ENCODE data around the gene UCK1.

Gene UCK1

GRCh38 chr9:131494296-131494870 lies 36.7 kb downstream of the UCK1 start:
- DNase-seq: no peak

GRCh38 chr9:131492070-131492469 lies 39.0 kb downstream of the UCK1 start:
- no peak for DNase-seq

DNA sequence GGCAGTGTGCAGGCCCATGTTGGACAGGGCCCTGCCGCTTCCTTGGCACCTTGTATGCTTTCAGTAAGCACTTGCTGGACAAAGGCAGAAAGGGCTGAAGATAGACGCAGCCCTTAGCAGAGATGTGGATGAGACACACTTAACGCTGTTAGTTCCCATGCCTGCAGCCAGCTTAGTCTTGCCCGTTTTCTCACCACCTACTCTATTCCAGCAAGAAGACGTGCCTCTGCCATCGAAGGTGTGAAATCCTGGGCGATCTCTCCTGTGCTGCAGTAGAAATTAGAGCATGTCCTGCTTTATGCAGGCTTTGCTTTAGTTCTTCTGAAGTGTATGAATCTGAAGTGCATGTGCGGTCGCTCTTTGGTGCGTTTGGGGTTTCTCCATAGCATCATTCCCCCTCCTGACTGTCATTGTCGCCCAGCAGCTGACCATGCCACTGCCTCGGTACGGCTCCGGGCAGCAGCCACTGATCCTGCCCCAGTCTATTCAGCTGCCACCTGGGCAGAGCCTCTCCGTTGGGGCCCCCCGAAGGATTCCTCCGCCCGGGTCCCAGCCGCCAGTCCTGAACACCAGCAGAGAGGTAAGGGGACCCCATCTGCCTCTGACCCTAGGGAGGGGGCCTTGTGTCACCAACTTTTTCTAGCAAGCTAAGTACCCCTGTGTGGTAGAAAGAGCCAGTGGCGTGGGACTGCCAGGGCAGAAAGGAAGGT lies 39.9 kb downstream of the UCK1 start:
- DNase-seq: no peak

DNA sequence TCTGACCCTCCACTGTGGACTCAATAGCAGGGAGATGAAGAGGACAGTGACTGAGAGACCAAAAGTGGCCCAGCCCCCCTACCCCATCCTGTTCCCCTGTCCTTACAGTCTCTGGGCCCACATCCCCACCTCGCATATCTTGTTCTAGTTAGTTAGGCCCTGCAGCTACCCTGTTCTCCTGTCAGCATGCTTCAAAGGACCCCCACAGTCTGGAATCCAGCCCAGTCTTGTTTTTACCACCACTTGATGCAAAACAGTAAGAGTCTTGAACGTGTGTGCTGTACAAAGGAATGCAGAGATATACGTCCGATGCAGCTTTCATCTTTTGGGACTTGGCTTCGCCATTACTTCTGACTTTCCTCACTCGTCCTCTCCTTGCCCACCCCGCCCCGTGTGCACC lies 40.5 kb downstream of the UCK1 start:
- DNase-seq: no peak

GRCh38 chr9:131487621-131488031 lies 43.4 kb downstream of the UCK1 start:
- DNase-seq: no peak

- DNase-seq: no peak
These were observed 44.1 kb downstream of the UCK1 start for GRCh38 chr9:131487001-131487400.

- DNase-seq: no peak
These were observed 45.2 kb downstream of the UCK1 start for GRCh38 chr9:131485728-131486422.

GRCh38 chr9:131485206-131485605 lies 45.9 kb downstream of the UCK1 start:
- no peak for DNase-seq

DNA sequence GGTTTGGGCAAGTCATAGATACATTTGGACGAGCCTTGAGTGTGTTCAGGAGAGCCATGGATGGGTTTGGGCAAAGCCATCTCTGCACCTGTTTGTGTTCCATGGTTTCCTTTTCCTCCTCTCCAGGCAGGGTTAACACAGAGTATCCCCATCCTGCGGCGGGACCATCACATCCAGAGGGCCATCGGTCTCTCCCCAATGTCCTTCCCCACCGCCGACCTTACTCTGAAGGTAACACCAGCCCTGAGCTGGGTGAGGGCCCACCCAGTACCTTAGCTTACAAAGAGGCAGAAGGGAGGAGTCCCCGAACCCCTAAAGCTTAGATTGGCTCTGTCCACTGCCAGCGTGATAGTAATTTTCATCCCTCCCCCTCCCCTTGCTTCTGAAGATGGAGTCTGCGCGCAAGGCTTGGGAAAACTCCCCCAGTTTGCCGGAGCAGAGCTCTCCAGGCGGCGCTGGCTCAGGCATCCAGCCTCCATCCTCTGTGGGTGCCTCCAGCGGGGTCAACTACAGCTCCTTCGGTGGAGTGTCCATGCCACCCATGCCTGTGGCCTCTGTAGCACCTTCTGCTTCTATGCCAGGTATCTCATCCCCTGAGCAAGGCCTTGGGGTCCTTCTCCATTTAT lies 46.4 kb downstream of the UCK1 start:
- DNase-seq: no peak

GRCh38 chr9:131484051-131484445 lies 47.0 kb downstream of the UCK1 start:
- no peak for DNase-seq

DNA sequence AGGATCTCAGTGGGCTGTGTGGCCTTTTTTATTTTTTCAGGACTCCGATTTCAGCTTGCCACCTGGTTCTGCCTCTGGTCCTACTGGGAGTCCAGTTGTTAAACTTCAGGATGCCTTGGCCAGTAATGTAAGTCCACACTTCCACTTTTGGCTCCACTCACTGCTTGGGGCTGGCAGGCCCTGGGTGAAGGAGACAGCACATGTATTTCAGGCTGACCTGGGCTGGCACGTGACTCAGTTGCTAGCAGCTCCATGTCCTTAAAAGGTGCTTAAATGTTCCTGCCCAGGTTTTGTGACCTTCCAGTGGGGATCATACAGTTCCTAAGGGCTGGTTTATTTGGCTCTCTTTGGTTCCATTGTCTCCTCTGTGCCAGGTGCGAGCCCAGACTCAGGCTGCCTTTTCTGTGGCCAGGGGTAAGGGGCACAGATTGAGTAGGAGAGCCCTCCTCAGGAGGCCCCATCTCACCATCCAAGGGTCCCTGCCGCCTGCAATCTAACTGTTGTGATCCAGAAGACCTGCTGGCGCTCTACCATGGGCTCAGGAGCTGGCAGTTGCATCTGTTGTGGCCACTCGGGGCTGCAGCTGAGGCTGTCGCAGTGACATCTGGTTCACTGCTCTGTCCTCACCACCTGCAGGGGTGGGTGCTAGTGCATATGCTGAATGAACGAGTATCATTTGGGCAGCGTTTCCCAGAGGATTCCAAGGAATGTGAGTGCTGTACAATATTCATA lies 47.6 kb downstream of the UCK1 start:
- no peak for DNase-seq

GRCh38 chr9:131482343-131483006 lies 48.6 kb downstream of the UCK1 start:
- DNase-seq: no peak

DNA sequence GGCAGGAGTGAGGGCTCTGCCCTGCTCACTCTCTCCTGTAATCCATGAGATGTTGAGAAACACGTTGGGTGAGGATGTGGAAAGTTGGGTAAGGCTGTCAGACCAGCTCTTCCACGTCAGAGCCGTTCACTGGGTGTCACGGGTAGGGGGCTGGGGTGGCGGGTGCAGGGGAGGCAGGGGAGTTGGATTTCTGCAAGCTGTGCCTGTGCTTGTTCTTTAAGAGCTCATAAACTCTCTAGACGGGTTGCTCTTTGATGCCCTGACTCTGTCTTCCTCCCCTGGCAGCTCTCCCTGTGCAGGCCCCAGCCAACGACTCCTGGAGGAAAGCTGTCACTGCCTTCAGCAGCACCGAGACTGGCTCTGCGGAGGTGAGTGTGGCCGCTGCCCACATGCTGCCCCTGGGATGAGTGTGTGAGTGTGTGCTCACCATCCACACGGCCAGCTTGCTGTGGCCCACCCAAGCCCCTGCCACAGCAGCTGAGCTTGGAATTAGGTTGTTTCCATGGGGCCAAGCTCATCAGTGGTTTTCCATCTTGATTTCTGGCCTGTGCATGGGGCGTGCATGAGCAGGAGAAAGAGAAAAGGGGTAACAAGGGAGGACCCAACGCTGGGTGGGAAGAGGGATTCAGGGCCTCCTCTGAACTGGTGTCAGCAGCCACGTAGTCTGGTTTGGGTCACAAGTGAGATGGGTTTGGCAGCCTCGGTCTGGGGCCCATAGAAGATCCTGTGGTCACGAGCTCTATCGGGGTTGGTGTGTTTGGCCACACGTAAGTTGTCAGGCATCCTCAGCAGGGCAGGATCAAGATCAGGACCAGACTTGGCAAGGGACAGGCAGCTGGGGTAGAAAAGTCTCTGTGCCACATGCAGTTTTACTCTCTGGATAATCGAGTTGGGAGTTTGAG lies 49.4 kb downstream of the UCK1 start:
- no peak for DNase-seq

- DNase-seq: no peak
These were observed 50.8 kb downstream of the UCK1 start for GRCh38 chr9:131480258-131480657.

DNA sequence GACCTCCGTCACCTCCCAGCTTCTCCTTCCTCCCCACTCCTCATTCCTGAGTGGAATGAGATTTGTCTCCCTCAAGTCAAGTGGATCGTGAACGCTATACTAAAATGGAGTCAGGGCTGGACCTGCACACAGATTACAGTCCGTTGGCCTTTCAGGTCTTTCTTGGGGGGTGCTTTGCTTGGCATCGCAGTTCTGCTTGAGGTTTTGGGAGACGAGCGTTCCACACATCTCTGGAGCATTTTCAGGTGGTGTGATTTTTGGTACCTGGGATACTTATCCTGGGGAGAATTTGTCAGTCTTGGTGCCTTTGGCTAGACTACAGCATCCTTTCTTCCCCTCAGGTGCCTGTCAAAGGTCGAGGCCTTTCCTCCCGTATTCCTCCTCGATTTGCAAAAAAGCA lies 52.2 kb downstream of the UCK1 start:
- DNase-seq: no peak

GRCh38 chr9:131478421-131478868 lies 52.6 kb downstream of the UCK1 start:
- peak; percentile 75 to 76 for DNase-seq

- no peak for DNase-seq
These were observed 53.1 kb downstream of the UCK1 start for GRCh38 chr9:131477816-131478419.

- DNase-seq: no peak
These were observed 53.7 kb downstream of the UCK1 start for GRCh38 chr9:131477367-131477766.

- DNase-seq: no peak
These were observed 54.2 kb downstream of the UCK1 start for GRCh38 chr9:131476777-131477345.

DNA sequence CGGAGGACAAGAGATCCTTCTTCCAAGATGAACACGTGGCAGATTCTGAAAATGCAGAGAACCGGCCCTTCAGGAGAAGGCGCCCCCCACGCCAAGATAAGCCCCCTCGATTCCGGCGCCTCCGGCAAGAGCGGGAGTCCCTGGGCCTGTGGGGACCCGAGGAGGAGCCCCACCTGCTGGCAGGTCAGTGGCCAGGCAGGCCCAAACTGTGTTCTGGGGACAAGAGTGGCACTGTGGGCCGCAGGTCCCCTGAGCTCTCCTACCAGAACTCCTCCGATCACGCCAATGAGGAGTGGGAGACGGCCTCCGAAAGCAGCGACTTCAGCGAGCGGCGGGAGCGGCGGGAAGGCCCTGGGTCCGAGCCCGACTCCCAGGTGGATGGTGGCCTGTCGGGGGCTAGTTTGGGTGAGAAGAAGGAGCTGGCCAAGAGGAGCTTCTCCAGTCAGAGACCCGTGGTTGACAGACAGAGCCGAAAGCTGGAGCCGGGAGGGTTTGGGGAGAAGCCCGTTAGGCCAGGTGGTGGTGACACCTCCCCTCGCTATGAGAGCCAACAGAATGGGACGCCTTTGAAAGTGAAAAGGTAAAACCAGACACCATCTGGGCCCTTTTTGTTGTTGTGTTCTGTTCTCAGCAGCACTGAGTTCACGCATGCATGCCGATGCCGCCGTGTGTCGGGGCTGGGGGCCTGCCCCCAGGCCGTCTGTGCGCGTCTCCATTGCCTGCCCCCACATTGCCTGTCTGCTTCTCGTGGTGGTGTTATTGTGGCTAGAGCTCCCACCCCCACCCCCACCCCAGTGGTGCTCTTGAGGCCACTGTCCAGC lies 54.9 kb downstream of the UCK1 start:
- DNase-seq: no peak
